Measurements from ENCODE around the gene SMOC2. TPM values are rescaled to one million over a fixed set of nuclear protein-coding genes. Genes with fewer than 3 reads are reported as not detected.

Gene SMOC2
- polyA plus RNA-seq, 3 donors: not detected

DNA sequence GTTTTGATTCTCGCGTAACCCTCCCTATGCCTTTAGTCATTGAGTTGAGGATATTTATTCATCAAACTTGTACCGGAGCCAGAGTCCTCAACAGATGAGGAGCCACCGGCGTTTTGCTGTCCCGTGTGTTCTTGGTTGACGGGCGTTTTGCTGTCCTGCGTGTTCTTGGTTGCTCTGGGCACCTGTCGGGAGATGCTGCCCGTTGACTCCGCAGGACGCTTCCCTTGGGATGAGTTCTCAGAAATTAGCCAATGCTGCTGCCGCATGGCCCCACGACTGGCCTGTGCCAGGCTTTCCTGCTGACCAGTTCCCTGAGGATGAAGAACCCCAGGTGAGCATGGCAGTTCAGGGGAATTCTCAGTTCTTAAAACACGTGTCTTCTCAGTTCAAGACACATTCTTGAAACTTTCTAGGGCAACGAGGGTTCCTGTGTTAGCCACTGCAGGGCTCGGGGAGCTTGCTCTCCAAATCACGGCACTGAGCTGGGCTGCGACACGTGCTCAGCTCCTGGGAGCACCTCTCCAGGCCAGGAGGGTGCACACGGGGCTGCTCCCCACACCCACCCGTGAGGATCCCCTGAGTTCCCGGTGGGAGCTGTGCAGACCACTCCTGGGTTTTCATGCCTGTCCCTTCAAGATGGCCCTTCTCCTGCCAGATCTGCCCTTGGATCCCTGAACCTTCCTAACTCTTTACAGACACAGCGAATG, 265.6 kb downstream of the SMOC2 start:
- H3K9me3 Mint-ChIP-seq: peaks cover 4 to 28% (median 7%) of the 10 kb centered on the region in 7 donors
- H3K9me3 ChIP-seq (replicated peaks in 1 of 2; ENCODE audit: control insufficient read depth in 1 of 2, insufficient read depth in 1 of 2, low read length in 2 of 2): peaks cover 7 to 26% of the 10 kb centered on the region in 2 donors
- H3K4me1 ChIP-seq (ENCODE audit: control insufficient read depth in 1 of 2, insufficient read depth in 2 of 2, low read length in 2 of 2): no peaks in the 10 kb centered on the region
- no peaks in the 10 kb centered on the region for H3K79me2 ChIP-seq (ENCODE audit: insufficient read depth, low read length)
- WGBS (ENCODE audit: insufficient coverage): 95% methylated on average over 24 of the region's 25 CpGs
- H4K20me1 ChIP-seq (ENCODE audit: insufficient read depth, low read length): no peaks in the 10 kb centered on the region
- H3K4me3 ChIP-seq (replicated peaks in 1 of 3; ENCODE audit: low read depth in 2 of 3, low read length in 3 of 3): no peak overlapping the region
- no peak overlapping the region for H3K9ac ChIP-seq (ENCODE audit: insufficient read depth, low read length, poor library complexity, severe bottlenecking)
- H3K4me3 Mint-ChIP-seq: no peak overlapping the region
- H2AFZ ChIP-seq (ENCODE audit: insufficient read depth, low read depth, low read length, poor library complexity, severe bottlenecking): no peak overlapping the region
- no peak for DNase-seq
- TF ChIP-seq, protein P1, sequence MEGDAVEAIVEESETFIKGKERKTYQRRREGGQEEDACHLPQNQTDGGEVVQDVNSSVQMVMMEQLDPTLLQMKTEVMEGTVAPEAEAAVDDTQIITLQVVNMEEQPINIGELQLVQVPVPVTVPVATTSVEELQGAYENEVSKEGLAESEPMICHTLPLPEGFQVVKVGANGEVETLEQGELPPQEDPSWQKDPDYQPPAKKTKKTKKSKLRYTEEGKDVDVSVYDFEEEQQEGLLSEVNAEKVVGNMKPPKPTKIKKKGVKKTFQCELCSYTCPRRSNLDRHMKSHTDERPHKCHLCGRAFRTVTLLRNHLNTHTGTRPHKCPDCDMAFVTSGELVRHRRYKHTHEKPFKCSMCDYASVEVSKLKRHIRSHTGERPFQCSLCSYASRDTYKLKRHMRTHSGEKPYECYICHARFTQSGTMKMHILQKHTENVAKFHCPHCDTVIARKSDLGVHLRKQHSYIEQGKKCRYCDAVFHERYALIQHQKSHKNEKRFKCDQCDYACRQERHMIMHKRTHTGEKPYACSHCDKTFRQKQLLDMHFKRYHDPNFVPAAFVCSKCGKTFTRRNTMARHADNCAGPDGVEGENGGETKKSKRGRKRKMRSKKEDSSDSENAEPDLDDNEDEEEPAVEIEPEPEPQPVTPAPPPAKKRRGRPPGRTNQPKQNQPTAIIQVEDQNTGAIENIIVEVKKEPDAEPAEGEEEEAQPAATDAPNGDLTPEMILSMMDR (IDR thresholded peaks at IDR 0.05): no peak
- no peak overlapping the region for H3K27ac ChIP-seq (ENCODE audit: low read depth in 1 of 2, low read length in 2 of 2)
- H3K4me2 ChIP-seq (replicated peaks; ENCODE audit: extremely low read depth, low read length, poor library complexity, severe bottlenecking): no peak overlapping the region
- H3K27me3 Mint-ChIP-seq (ENCODE audit: low read depth in 3 of 3): peaks cover 0 to 1% (median 0%) of the 10 kb centered on the region in 3 donors
- intact Hi-C loops (cut with micrococcal nuclease): no loop called here
- H3K27me3 ChIP-seq (ENCODE audit: control insufficient read depth in 2 of 2, insufficient read depth in 2 of 2, low read length in 2 of 2): no peaks in the 10 kb centered on the region
- no peaks in the 10 kb centered on the region for H3K4me1 Mint-ChIP-seq
- H3K27ac Mint-ChIP-seq: no peak overlapping the region
- no peaks in the 10 kb centered on the region for H3K36me3 ChIP-seq (replicated peaks in 1 of 2; ENCODE audit: control insufficient read depth in 1 of 2, insufficient read depth in 2 of 2, low read length in 2 of 2)
- H3K36me3 Mint-ChIP-seq: no peaks in the 10 kb centered on the region

DNA sequence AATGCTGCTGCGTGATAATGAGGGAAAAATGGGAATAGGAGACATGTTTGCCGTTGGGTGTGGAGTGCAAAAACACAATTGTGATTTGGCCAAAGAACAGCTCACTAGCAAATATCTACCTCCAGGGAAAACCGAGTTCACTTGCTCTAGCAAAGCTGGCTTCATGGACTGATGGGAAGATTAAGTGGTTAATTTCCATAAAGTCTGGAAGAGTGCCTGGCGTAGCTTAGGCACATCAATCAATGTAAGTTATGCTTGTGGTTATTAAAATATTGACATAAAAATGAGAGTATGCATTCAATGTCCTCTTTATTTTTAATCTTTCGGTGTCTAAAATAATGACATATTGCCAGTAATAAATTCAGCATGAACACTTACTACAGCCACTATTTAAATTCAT, 267.5 kb downstream of the SMOC2 start:
- Mint-ChIP-seq H3K27ac (no peak overlapping the region), H3K4me1 (no peaks in the 10 kb centered on the region), H3K36me3 (no peaks in the 10 kb centered on the region), H3K9me3 (peaks cover 2 to 16% (median 4%) of the 10 kb centered on the region in 7 donors), H3K4me3 (no peak overlapping the region), H3K27me3 (ENCODE audit: low read depth in 3 of 3) (no peaks in the 10 kb centered on the region)
- Histone ChIP-seq H3K9ac (ENCODE audit: insufficient read depth, low read length, poor library complexity, severe bottlenecking) (no peak overlapping the region), H3K4me1 (ENCODE audit: control insufficient read depth in 1 of 2, insufficient read depth in 2 of 2, low read length in 2 of 2) (no peaks in the 10 kb centered on the region), H3K4me2 (replicated peaks; ENCODE audit: extremely low read depth, low read length, poor library complexity, severe bottlenecking) (no peak overlapping the region), H2AFZ (ENCODE audit: insufficient read depth, low read depth, low read length, poor library complexity, severe bottlenecking) (no peak overlapping the region), H4K20me1 (ENCODE audit: insufficient read depth, low read length) (no peaks in the 10 kb centered on the region), H3K27ac (ENCODE audit: low read depth in 1 of 2, low read length in 2 of 2) (no peak overlapping the region), H3K79me2 (ENCODE audit: insufficient read depth, low read length) (no peaks in the 10 kb centered on the region), H3K4me3 (replicated peaks in 1 of 3; ENCODE audit: low read depth in 2 of 3, low read length in 3 of 3) (no peak overlapping the region), H3K27me3 (ENCODE audit: control insufficient read depth in 2 of 2, insufficient read depth in 2 of 2, low read length in 2 of 2) (no peaks in the 10 kb centered on the region), H3K9me3 (replicated peaks in 1 of 2; ENCODE audit: control insufficient read depth in 1 of 2, insufficient read depth in 1 of 2, low read length in 2 of 2) (peaks cover 0 to 21% of the 10 kb centered on the region in 2 donors), H3K36me3 (replicated peaks in 1 of 2; ENCODE audit: control insufficient read depth in 1 of 2, insufficient read depth in 2 of 2, low read length in 2 of 2) (no peaks in the 10 kb centered on the region)
- WGBS (ENCODE audit: insufficient coverage): 100% methylated on average over 1 of the region's 5 CpGs
- DNase-seq: no peak
- TF ChIP-seq, protein P1 (IDR thresholded peaks at IDR 0.05): no peak
- intact Hi-C loops (cut with micrococcal nuclease): no loop called here

Data from CD14-positive monocyte (primary cell).